HepG2 (cell line): ENCODE results near the gene SLC25A45. TPM values are rescaled to one million over a fixed set of nuclear protein-coding genes. Genes with fewer than 3 reads are reported as not detected.

Experiments used
- BHLHE40 ChIP-seq: IDR thresholded peaks from 2 replicates; pipeline ENCODE4 v1.6.1; 2011; ENCODE audit warnings: low read length, improper control_type of control experiment
- CBX1 ChIP-seq: IDR thresholded peaks from one replicate; pipeline ENCODE4 v1.6.1; 2016; ENCODE audit warnings: antibody characterized with exemption, low read depth
- CENPBD1 ChIP-seq: sonication (generic); formaldehyde crosslinking; IDR thresholded peaks from 2 replicates; pipeline ENCODE4 v1.8.0; 2022; ENCODE audit warnings: missing genetic modification reagents, low read depth, mild to moderate bottlenecking, borderline replicate concordance
- FOXO4 ChIP-seq: sonication (generic); formaldehyde crosslinking; conservative IDR thresholded peaks from 2 replicates; pipeline ENCODE4 v1.8.1; 2023; ENCODE audit warnings: missing genetic modification reagents
- GRHL1 ChIP-seq: sonication (generic); formaldehyde crosslinking; conservative IDR thresholded peaks from 2 replicates; pipeline ENCODE4 v1.8.0; 2022; ENCODE audit warnings: missing genetic modification reagents
- KMT2A ChIP-seq: sonication (generic); formaldehyde crosslinking; IDR thresholded peaks from 2 replicates; pipeline ENCODE4 v1.4.0; 2020; ENCODE audit warnings: missing genetic modification reagents
- MTA3 ChIP-seq: sonication (generic); formaldehyde crosslinking; IDR thresholded peaks from 2 replicates; pipeline ENCODE4 v1.4.0; 2020; ENCODE audit warnings: missing genetic modification reagents
- PAF1 ChIP-seq: IDR thresholded peaks from 2 replicates; pipeline ENCODE4 v1.6.1; 2016; ENCODE audit warnings: missing genetic modification reagents, missing compliant biosample characterization
- PRPF4 ChIP-seq: fragments of 200-400 bp; formaldehyde crosslinking; IDR thresholded peaks from 2 replicates; pipeline ENCODE4 v1.6.1; 2016; ENCODE audit warnings: low read length, low read depth; ENCODE audit not compliant: poor library complexity, severe bottlenecking
- RBM22 ChIP-seq: fragments of 200-400 bp; formaldehyde crosslinking; optimal IDR thresholded peaks from 2 replicates; pipeline ENCODE3; 2017; ENCODE audit warnings: mild to moderate bottlenecking, low read length, moderate library complexity
- STAT5B ChIP-seq: sonication (generic); formaldehyde crosslinking; IDR thresholded peaks from 2 replicates; pipeline ENCODE4 v1.4.0; 2020; ENCODE audit warnings: missing genetic modification reagents
- TFAP4 ChIP-seq: sonication (generic); IDR thresholded peaks from 2 replicates; pipeline ENCODE4 v1.6.1; 2016; ENCODE audit warnings: low read depth, borderline replicate concordance
- ZBTB26 ChIP-seq: IDR thresholded peaks from 2 replicates; pipeline ENCODE4 v1.6.1; 2016; ENCODE audit warnings: missing compliant biosample characterization, missing genetic modification reagents, borderline replicate concordance
- ZMYM3 ChIP-seq: sonication (generic); formaldehyde crosslinking; IDR thresholded peaks from 2 replicates; pipeline ENCODE4 v1.5.1; 2020; ENCODE audit warnings: mild to moderate bottlenecking, missing genetic modification reagents
- ZNF496 ChIP-seq: sonication (generic); formaldehyde crosslinking; IDR thresholded peaks from 2 replicates; pipeline ENCODE4 v1.8.1; 2023; ENCODE audit warnings: mild to moderate bottlenecking, moderate library complexity, missing genetic modification reagents; ENCODE audit not compliant: insufficient replicate concordance
- ZNF549 ChIP-seq: sonication (generic); formaldehyde crosslinking; IDR thresholded peaks from 2 replicates; pipeline ENCODE4 v1.5.0; 2020; ENCODE audit warnings: missing genetic modification reagents
- ZNF605 ChIP-seq: sonication (generic); formaldehyde crosslinking; IDR thresholded peaks from 2 replicates; pipeline ENCODE4 v1.8.0; 2022; ENCODE audit warnings: mild to moderate bottlenecking, missing genetic modification reagents
- ZNF850 ChIP-seq: sonication (generic); formaldehyde crosslinking; conservative IDR thresholded peaks from 2 replicates; pipeline ENCODE4 v1.9.0; 2021; ENCODE audit warnings: mild to moderate bottlenecking, missing genetic modification reagents
- ZSCAN12 ChIP-seq: sonication (generic); formaldehyde crosslinking; IDR thresholded peaks from 2 replicates; pipeline ENCODE4 v1.9.0; 2021; ENCODE audit warnings: mild to moderate bottlenecking, missing genetic modification reagents
- ZSCAN20 ChIP-seq: sonication (generic); formaldehyde crosslinking; IDR thresholded peaks from 2 replicates; pipeline ENCODE4 v1.4.0; 2020; ENCODE audit warnings: missing genetic modification reagents, mild to moderate bottlenecking, borderline replicate concordance
- ZXDC ChIP-seq: sonication (generic); formaldehyde crosslinking; IDR thresholded peaks from 2 replicates; pipeline ENCODE4 v1.5.0; 2020; ENCODE audit warnings: mild to moderate bottlenecking, missing genetic modification reagents
- polyA plus RNA-seq, 8 experiments: library from polyadenylated mRNA; depleted of rRNA in 3 of 8; stranded (reverse) in 7 of 8; unstranded in 1 of 8; fragments of >200 nt; fragmentation: Illumina TruSeq in 4 of 8; extraction: Trizol in 4 of 8; gene quantifications; 2 replicates each; pipeline versions ENCODE4 v1.2.1 to v1.2.3, GENCODE V29; 2011 to 2016; ENCODE audit warnings: low read depth in 4 of 8, missing spikeins in 1 of 8, mixed read lengths in 1 of 8; ENCODE audit not compliant: insufficient read depth in 1 of 8
- total RNA-seq, 5 experiments: library from RNA; depleted of rRNA; stranded (reverse); fragments of >200 nt; fragmentation: Illumina TruSeq; extraction: Trizol; gene quantifications; 2 replicates each; pipeline ENCODE4 v1.2.3, GENCODE V29; 2016; ENCODE audit warnings: low read depth in 1 of 5

SLC25A45 gene
- total and polyA plus RNA-seq, 2 of the 13 experiments (the other 11 are each of a cell fraction or from before 2014, with no cell fraction given): 1.2 to 3.4 TPM

GRCh38 chr11:65420979-65421793 lies 38.7 kb upstream of the SLC25A45 start (continued):
- TF ChIP-seq RBM22 (peak; percentile 72), ZXDC (CRISPR knock-in tag) (peak; percentile 76), ZSCAN20 (no peak), MTA3 (CRISPR knock-in tag) (no peak), ZBTB26 (CRISPR knock-in tag) (peak; percentile 94), TFAP4 (peak; percentile 86; the same call in 1 of the 2 replicates), BHLHE40 (0 out of 2 replicates have a peak, but pooled peaks have one; percentile 29), CBX1 (peak; percentile 83), ZNF549 (no peak), FOXO4 (CRISPR knock-in tag) (no peak), STAT5B (CRISPR knock-in tag) (no peak), PRPF4 (no peak), KMT2A (CRISPR knock-in tag) (0 out of 2 replicates have a peak, but pooled peaks have one; percentile 11), PAF1 (CRISPR knock-in tag) (no peak; the same call in 1 of the 2 replicates), ZNF496 (CRISPR knock-in tag) (no peak), ZMYM3 (no peak; the same call in 1 of the 2 replicates), ZSCAN12 (CRISPR knock-in tag) (no peak), ZNF605 (peak; percentile 64; the same call in 1 of the 2 replicates), CENPBD1 (CRISPR knock-in tag) (no peak), ZNF850 (CRISPR knock-in tag) (no peak), GRHL1 (CRISPR knock-in tag) (no peak)
